RCC 7860 (cell line): ENCODE results near the gene FAM241B.

Source experiments
- DNase-seq: peaks from one replicate; pipeline ENCODE4 v3.0.0-alpha.2; 2015; ENCODE audit warnings: low spot score
- FAIRE-seq: peaks from 2 replicates; lab custom pipeline; 2012; peaks lifted over from hg19 to GRCh38; lab: Jason Lieb, UNC

FAM241B gene

DNA sequence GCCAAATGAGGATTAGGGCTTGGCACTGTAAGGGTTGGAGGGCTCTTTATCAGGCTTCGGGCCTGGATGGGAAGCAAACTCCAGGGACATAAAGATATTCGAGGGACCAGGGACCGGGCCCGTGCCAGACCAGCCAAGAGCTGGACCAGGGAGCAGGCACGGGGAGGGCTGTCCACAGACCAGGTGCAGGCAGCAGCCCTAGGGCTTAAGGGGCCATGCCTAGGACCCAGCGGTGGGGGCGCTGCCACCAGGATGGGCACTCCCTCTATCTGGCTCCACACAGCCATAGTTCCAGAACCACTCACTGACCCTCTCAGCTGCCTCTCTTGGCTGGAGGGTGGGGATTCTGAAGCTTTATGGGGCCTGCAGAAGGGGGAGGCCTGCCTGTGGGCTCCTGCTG lies 32.9 kb downstream of the FAM241B start:
- no peak for FAIRE-seq
- no peak for DNase-seq

DNA sequence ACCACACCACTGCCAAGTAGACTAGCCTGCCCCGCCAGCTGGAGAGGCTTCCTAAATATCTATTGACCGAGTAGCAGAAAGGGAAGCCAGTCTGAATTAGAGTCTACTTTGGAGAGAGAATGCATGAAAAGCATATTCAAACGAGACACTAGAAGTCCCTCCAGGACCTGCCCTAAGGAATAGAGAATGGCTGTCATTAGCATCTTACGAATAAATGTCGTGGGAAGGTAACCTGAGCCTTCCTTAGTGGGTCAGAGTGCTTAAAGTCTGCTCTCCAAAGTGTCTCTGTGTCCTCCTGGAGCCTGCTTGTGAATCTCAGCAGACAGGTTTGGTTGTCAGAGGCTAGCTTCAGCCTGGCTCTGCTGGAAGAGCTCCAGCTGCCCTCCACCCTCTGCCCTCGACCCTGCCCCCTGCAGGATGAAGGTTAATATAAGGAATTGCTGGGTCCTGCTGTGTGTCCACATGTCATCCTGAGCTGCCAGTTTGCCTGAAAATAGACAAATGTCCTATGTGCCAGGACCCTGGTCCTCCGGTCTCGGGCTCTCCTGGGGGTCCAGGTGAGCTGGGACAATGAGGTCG lies 33.4 kb downstream of the FAM241B start:
- DNase-seq: no peak
- no peak for FAIRE-seq

DNA sequence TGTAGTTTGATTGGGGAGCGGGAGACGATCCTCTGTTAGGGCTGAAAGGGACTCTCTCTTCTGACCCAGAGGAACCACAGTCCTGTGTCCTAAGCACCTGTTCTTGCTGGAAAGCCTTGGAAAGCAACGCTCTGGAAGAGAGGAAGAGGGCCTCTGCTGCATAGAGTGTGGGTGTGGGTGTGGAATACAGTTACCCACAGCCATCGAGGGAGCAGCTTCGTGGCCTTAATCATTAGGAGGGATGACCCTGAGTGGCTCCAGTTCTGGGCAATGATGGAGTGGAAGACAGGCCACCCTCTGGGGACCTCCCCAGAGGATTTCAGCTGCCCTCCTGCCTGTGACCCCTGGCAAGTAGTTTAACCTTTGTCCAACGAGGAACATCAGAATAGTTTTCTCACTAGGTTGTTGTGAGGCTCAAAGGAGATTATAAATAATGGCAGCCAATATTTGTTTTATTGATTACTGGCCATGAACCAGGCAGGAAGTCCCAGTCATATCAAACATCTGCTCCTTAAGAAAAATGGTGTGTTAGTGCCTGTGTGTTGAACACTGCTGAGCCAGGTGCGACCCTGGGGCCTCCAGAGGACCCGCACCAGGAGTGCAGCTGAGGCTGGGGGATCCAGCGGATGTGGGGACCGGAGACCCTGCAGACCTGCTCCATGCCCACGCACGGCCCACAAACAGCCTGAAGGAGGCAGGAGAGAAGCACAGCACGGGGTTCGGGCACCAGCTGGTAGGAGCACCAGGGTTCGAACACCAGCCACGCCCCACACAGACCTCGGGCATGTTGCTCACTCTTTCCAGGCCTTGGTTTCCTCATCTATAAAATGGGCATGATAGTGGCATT lies 35.6 kb downstream of the FAM241B start:
- FAIRE-seq (no peak), DNase-seq (no peak)

DNA sequence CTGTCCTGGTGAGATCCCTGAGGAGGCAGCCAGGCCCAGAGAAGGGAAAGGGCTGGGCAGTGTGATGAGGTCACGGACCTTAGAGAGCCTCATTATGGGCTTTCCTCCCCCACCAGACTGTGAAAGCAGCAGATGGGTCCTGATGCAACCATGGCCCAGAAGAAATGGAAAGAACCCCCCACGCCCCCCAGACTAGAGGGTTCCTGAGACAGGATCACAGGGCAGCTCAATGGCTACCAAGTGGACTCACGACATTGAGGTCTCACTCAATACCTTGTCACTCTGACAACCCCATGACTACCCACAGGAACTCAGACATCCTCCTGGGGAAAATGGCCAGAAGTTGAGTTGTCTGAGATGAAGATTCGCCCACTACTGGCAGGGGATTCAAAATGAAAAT lies 36.7 kb downstream of the FAM241B start:
- no peak for DNase-seq
- no peak for FAIRE-seq

DNA sequence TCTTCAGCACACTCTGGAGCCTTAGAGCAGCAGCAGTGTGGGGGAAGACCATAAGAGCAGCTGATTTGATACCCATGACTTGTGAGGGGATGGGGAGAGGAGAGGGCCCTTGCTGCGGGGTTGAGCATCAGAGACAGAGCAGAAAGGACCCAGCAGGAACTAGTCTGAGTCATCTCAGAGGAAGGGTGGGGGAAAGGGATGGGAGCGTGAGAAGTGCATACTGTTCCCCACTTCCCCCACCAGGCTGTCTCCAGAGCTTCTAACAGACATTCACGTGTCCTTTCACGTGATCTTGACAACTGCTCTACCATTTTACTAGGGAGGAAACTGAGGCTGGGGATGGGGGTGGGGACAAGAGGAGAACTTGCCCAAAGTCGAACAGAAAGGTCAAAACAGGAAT lies 38.7 kb downstream of the FAM241B start:
- no peak for FAIRE-seq
- no peak for DNase-seq

DNA sequence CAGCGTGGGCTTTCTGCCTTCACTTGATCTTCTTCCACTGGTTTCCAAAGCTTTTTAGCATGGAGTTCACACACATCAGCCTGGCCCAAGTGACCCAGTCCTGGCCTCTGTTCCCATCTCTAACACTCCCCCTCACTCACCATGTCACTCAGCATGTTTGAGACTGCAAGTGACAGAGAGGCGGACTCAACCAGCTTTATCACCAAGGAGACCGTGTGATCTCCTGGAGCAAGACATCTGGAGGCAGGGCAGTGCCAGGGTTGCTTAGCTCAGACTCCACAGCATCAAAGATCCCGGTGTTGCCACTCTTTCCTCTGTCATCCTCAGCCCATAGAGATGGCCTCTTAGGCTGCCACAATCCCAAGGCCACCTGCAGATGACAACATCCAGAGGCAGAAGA lies 39.4 kb downstream of the FAM241B start:
- FAIRE-seq (no peak), DNase-seq (no peak)

DNA sequence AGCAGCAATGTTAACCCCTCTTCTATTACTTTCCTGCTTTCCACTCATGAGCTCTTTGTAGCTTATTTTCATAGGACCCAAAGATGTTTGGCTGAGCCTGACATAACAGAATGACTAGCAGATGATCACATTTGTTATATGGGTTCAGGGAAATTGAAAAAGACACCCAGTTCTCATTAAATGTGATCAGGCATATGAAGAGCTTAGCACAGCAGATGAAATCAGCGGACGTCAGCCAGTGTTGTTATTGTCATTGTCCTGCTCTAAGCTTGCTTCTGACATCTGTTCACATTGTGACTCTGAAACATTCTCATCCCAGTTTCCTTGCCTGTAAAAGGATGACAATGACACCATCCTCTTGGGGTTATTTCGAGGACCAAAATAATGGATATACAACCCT lies 43.5 kb downstream of the FAM241B start:
- DNase-seq (no peak), FAIRE-seq (no peak)

DNA sequence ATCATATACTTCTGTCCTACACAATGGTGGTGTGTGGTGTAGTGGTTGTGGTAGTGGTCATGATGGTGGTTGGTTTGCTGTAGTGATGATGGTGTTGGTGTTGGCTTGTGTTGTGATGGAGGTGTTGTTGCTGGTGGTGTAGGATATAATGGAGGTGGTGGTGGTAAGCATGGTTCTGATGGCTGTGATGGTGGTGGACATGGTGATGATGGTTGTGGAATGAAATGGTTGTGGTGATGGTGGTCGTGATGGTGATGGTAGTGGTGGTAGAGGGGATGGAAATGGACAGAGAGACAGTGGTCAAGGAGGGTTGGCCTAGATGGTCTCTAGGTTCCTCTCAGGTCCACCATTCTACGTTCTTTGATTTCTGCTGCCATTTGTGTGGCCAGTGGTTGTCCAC lies 44.7 kb downstream of the FAM241B start:
- DNase-seq (no peak), FAIRE-seq (no peak)

DNA sequence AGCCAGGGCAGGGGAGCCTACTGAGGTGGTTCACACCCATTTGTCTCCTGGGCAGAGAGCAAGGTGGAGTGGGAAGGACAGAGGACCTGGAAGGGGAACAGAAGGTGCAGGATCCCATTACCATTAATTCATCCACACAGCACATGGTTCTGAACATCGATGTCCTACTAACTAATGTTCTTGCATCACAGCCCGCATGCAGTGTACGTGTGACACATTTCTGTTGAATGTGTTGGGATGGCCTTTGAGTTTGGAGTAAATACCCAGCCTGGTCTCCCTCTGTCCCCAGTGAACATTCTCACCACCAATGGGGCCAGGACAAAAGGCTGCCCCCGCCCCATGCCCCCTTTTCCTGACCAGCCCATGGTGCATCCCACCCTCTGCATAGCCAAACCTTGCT lies 46.3 kb downstream of the FAM241B start:
- FAIRE-seq: no peak
- DNase-seq: no peak

DNA sequence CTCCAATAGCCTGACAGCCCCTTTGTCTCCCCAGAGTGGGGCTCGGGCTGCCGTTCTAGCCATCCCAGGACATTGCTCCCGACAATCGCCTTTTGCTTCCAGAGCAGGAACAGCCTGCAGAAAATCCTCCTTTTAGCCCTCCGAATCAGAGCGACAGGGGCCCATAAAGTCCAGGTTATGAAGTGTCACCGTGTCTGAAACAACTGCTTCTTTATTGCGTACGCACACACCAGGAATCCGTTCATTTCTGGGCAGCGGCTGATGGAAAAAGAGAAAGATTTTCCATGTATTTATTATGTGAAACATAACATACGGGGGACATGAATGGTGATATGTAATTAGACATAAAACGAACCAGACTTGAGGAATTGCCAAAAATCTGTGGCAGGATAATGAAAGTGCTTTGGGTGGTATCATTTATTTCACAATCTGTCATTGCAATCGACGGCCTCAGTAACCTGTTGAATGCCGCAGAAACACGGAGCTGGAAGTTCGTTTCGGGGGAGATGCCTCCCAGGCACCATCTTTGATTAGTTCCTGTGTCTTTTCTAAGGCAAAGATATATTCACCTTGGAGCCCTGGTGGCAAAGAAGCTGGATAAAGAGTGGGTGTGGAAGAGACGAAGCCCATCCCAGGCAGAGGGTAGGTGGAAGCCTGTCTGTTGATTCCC lies 48.1 kb downstream of the FAM241B start:
- DNase-seq (no peak), FAIRE-seq (no peak)

DNA sequence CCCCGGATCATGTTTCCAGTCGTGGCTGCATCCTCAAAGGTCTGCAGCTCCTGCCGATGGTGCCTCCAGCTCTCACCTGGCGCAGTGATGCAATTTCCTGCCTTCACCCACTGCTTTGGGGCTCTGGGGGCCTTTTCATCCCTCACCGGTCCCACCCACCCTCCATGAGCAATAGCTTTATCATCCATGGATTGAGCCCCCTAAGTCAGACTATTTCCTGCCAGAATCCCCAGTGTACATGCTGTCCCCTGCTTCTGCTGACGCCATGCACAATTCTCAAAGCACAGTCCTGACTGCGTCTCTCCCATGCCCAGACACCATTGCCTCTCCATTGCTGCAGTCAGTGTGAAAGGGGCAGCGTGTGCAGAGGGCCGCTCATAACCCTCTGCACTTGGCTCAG lies 49.7 kb downstream of the FAM241B start:
- FAIRE-seq: no peak

DNA sequence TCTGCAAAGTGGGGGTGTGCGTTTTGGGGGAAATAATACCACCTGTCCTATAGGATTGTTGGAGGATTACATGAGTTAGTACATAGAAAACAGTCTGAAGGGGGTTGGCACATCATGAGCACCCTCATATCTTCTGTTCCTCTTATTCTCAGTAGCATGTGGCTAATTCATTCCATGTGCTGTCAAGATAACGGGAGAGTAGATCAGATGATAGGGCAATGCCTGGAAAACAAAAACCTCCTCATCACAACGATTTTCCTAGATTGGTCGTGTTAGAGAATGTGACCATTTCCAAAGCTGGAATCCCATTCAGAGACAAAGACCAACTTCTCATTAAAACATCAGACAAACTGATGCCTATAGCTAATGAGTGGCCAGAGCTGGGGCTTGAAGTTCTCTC lies 50.6 kb downstream of the FAM241B start:
- DNase-seq (no peak), FAIRE-seq (no peak)

More for the DNA sequence above, 49.7 kb downstream of the FAM241B start:
- DNase-seq: no peak

DNA sequence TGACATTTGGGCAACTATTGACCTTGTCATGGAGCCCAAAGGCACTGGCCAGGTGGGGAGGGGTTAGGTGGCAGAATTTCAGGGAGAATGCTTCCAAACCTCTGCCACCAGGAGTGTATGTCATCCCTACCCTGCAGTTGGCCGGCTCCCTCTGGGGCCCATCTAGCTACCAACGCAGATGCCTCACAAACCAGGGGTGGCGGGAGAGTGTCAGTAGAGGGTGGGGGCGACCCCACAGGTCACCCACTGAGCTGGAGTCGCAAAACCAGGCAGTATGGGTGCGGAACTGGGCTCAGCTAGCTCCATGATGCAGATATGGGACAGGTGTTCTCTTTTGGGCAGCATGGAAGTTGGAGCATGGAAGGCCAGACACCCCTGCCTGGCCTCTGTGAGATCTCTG lies 51.4 kb downstream of the FAM241B start:
- DNase-seq (no peak), FAIRE-seq (no peak)

DNA sequence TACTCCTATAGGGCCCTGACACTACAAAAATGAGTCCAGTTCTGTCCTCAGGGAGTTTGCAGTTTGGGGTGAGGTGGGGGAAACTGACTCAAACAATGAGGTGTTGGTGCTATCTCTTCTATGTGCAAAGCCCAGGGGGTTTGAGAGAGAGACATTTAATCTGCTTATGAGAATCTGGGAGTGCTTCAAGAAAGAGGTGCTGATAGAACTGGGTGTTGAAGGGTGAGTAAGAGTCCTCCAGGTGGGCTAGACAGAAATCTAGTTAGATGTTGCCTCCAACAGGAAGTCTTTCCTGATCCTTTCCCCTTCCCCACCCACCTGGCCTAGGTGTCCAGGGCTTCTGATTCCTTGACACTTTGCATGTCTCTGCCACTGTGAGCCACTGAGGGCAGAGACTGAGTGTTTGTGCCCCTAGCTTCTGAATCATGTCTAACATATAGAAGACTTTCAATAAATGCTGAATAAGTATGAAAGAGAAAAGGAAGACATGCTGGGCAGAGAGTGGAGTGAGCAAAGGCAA lies 53.0 kb downstream of the FAM241B start:
- DNase-seq (no peak), FAIRE-seq (no peak)
